Gastrocnemius medialis (tissue), 4 donors: ENCODE results near the gene ARHGEF17.

ENCODE experiments used
- POLR2A ChIP-seq, 2 donors: fragments of 450-650 bp; IDR thresholded peaks; one replicate each; pipeline ENCODE4 v1.6.1; 2017; ENCODE audit warnings: antibody characterized with exemption in 2 of 2, mild to moderate bottlenecking in 2 of 2, moderate library complexity in 2 of 2
- TF ChIP-seq, protein P1 (sequence below), 5 experiments: fragments of 450-650 bp in 3 of 5; fragments of 200-600 bp in 2 of 5; sonication (generic) in 2 of 5; IDR thresholded peaks in 4 of 5; conservative IDR thresholded peaks in 1 of 5; 1 replicate in 4 of 5; 2 replicates in 1 of 5; pipeline ENCODE4 v1.5.1; 2016 to 2019; ENCODE audit warnings: antibody characterized with exemption in 5 of 5, mild to moderate bottlenecking in 3 of 5, moderate library complexity in 3 of 5

DNA sequence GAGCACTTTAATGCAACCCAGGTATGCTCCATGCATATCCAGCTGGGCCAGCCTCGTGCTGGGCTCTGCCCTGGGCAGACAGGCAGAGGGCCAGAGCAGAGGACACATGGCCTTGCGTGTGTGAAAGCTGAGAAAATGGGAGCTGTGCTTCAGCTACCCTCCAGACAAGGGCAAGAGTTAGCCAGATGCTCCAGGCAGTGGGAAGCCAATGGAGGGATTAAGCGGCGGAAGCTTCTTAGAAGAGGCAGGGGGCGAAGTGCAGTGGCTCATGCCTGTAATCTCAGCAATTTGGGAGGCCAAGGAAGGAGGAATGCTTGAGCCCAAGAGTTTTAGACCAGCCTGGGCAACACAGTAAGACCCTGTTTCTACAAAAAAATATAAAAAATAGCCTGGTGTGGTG lies 9.8 kb upstream of the ARHGEF17 start:
- TF ChIP-seq, protein P1, sequence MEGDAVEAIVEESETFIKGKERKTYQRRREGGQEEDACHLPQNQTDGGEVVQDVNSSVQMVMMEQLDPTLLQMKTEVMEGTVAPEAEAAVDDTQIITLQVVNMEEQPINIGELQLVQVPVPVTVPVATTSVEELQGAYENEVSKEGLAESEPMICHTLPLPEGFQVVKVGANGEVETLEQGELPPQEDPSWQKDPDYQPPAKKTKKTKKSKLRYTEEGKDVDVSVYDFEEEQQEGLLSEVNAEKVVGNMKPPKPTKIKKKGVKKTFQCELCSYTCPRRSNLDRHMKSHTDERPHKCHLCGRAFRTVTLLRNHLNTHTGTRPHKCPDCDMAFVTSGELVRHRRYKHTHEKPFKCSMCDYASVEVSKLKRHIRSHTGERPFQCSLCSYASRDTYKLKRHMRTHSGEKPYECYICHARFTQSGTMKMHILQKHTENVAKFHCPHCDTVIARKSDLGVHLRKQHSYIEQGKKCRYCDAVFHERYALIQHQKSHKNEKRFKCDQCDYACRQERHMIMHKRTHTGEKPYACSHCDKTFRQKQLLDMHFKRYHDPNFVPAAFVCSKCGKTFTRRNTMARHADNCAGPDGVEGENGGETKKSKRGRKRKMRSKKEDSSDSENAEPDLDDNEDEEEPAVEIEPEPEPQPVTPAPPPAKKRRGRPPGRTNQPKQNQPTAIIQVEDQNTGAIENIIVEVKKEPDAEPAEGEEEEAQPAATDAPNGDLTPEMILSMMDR (IDR thresholded peaks at IDR 0.05 in 4 of 5, conservative IDR thresholded peaks at IDR 0.05 in 1 of 5) = no peak
- no peak for TF ChIP-seq POLR2A (IDR thresholded peaks at IDR 0.05)
